SK-MEL-5 (cell line): Measurements from ENCODE around the gene FMC1. TPM values are rescaled to one million over a fixed set of nuclear protein-coding genes. Genes with fewer than 3 reads are reported as not detected.
"Not testable (repeated sequence)": the region's sequence is repeated elsewhere in the genome, so short reads cannot be mapped to it uniquely, and the experiment has no call there.

Source experiments
- DNase-seq: peaks from one replicate; pipeline ENCODE4 v3.0.0-alpha.2; 2016; ENCODE audit warnings: low read depth, low spot score
- in situ Hi-C: cut with HindIII; loops from 2 replicates; pipeline ENCODE4 v1.10.0; 2016; ENCODE audit warnings: low sequenced_read_pairs, high pct_unique_total_duplicates, low pct_unique_long_range_greater_than_20kb
- polyA plus RNA-seq, 2 experiments: library from polyadenylated mRNA; depleted of rRNA; stranded (reverse); fragments of >200 nt; gene quantifications; 2 replicates each; pipeline ENCODE4 v1.2.3, GENCODE V29; 2015
- total RNA-seq: library from RNA; depleted of rRNA; stranded (reverse); fragments of >200 nt; shearing (Covaris generic); gene quantifications from 2 replicates; pipeline ENCODE4 v1.2.3, GENCODE V29; 2014; rRNA removed

Gene FMC1, protein sequence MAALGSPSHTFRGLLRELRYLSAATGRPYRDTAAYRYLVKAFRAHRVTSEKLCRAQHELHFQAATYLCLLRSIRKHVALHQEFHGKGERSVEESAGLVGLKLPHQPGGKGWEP
- total RNA-seq, result 17.8 and 21.0 TPM in 2 replicates
- polyA plus RNA-seq (2015; cell fraction: cytosol; rRNA removed), result 11.0 and 14.4 TPM in 2 replicates
- polyA plus RNA-seq (2015; cell fraction: nucleus; rRNA removed), result 8.1 and 19.5 TPM in 2 replicates

GRCh38 chr7:139341058-139341775, at the start of gene FMC1:
Gene FMC1 (plus strand): TSS chr7:139341337. CDS start chr7:139341385, 48 bp downstream.
- in situ Hi-C loops, result no loop called here

DNA sequence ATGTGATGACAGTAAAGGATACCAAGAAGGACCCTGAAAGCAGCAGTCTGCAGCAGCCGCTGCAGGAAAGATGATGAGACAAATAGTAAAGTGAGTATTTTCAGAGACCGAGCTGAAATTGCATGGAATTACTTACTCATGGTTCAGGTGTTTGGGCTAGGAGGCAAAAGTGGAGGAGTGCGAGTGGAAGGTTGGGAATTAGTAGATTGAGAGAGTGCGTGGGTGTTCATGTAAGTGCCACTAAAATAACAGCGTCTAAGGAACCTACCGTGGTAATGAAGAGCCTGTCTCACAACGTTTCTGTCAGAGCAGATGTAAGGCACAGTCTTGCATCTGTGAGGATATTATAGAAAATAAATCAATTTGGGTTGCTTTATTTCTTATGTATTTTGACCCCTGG, 48.3 kb upstream of the FMC1 start:
- in situ Hi-C loops, result no loop called here
- no peak for DNase-seq

More at GRCh38 chr7:139341058-139341775, at the start of gene FMC1:
- DNase-seq, result peak; percentile 96

- no peak for DNase-seq
- in situ Hi-C loops, result no loop called here
Observed at GRCh38 chr7:139293534-139293933, 47.6 kb upstream of the FMC1 start.

GRCh38 chr7:139294241-139294640, 46.9 kb upstream of the FMC1 start:
- in situ Hi-C loops, result no loop called here
- DNase-seq, result no peak

DNA sequence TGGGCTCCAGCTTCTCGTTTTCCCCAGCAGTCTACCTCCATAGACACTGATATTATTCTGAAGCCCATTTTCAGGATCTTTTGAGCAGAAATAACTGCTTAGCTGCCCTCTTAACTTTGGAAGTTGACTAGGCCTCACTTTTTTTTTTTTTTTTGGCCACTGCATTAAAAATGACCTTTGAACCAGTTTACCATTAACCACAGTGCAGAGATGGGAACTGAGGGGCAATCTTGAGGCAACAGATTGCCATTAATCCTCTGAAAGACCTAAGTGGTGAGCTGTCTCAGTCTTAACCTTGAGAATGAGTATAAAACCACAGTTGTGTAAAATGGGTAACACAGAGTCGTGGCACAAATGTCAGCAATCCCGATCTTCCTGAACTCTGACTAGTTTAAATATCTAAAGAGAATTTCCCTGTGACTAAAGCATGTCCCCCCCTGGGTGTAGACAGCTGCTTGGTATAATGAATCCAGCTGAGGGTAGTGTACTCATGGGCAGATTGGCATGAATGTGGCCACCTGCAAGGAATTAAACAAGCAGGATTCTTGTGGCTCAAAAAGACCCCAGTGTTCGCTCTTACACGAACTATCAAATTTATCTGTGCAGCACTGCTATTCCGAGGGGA, 46.1 kb upstream of the FMC1 start:
- no peak for DNase-seq
- in situ Hi-C loops, result no loop called here

DNA sequence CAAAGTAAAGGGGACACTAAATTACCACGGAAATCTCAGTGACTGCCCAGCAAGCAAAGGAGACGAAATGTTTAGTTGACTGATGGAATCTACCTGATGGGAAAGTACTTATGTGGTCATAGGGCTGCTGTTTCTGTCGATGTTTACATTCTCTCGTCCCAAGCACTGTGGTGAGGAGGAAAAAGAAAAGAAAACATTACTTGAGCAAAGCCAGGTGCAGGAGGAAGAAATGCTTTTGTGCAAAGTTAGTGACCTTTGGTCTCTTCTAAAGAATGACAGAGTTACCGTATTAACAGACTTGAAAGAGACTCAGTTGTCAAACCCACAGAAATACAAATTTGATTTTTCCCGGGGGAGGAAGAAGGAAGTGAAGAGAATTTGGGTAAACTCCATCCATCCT, 43.3 kb upstream of the FMC1 start:
- no peak for DNase-seq
- in situ Hi-C loops, result no loop called here

DNA sequence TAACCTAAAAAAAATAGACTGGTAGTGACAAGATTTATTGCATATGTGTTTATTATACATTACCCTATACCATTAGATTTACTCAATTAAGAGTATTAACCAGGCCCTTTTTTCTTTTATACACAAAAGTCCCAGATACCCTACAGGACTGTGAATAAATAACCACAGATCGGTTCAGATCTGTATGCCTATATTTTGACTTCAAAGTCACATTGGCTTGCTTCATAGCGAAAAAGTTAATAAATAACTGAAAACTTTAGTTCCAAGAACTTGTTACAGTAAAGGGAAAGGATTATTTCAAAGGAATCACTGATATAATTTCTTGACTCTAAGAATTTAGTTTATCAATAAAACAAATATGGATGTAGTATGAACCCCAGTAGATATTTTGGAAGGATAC, 41.8 kb upstream of the FMC1 start:
- DNase-seq, result no peak
- in situ Hi-C loops, result no loop called here

GRCh38 chr7:139300390-139300789, 40.7 kb upstream of the FMC1 start:
- in situ Hi-C loops, result no loop called here
- no peak for DNase-seq

GRCh38 chr7:139304517-139304916, 36.6 kb upstream of the FMC1 start:
- in situ Hi-C loops, result no loop called here
- no peak for DNase-seq

DNA sequence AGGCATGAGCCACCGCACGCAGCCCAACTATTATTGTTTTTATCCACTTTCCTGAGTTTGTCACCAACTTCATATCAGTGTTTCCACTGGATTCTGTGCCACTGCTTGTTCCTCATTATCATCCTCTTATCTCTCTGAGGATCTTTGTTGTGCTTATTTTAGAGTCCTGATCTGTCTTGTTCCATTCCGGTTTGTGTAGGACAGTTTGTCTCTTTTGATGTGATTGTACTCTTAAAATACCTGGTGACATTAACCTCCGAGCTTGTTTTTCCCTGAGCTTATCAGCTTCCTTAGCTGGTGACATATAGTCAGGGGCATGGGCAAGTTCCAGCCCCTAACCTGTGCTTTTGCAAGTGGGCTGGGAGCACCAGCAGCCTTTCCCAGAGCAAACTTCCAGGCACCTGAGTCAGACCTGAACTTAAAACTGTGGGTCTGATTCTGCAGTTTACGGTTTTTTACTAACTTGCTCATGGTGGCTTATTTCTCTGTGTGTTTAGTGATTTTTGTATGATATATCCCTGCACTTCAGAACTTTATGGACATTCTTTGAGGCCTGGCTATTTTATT, 23.1 kb upstream of the FMC1 start:
- in situ Hi-C loops, result no loop called here

GRCh38 chr7:139321071-139321745, 19.9 kb upstream of the FMC1 start:
- DNase-seq, result peak; percentile 65
- in situ Hi-C loops, result no loop called here

More for the DNA sequence above, 23.1 kb upstream of the FMC1 start:
- DNase-seq, result no peak

GRCh38 chr7:139324709-139325108, 16.4 kb upstream of the FMC1 start:
- in situ Hi-C loops, DNase-seq: not testable (repeated sequence)

DNA sequence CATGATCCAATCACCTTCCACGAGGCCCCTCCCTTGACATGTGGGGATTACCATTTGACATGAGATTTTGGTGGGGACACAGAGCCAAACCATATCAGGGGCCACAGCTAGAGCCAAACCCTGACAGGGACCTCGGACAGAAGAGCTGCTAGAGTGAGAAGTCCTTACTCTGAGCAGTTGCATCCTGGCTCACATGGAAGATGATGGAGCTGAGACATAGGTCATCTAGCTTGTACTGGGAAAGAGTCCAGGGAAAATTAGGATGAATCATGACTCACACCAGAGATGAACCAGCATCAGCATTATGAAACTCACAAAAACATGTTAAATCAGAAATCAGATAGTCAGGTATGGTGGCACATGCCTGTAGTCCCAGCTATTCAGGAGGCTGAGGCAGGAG, 12.8 kb upstream of the FMC1 start:
- in situ Hi-C loops, result no loop called here
- DNase-seq, result no peak

- no peak for DNase-seq
- in situ Hi-C loops, result no loop called here
Observed at GRCh38 chr7:139329119-139329518, 12.0 kb upstream of the FMC1 start.

DNA sequence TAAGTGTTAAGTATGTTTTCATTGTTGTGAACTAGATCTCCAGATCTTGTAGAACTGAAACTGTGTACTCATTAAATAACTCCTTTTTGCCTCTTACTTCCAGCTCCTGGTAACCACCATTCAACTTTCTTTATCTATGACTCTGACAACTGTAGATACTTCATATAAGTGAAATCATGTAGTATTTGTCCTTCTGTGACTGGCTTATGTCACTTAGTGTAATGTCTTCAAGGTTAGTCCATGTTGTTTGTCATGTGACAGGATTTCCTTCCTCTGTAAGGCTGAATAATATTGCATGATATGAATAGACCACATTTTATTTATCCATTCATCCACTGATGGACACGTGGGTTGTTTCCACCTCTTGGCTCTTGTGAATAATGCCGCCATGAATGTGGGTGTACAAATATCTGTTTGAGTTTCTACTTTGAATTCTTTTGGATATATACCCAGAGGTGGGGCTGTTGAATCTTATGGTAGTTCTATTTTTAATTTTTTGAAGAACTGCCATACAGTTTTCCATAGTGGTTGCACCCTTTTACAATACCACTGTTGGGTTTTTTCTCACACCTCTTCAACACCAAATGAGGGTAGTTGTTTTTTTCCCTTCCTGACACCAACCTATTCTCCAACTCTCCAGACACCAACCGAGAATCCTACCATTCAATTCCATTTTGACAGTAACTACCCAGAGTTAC, 10.7 kb upstream of the FMC1 start:
- DNase-seq, result peak; percentile 45
- in situ Hi-C loops, result no loop called here

GRCh38 chr7:139332697-139333359, 8.3 kb upstream of the FMC1 start:
- in situ Hi-C loops, result no loop called here
- DNase-seq, result no peak

DNA sequence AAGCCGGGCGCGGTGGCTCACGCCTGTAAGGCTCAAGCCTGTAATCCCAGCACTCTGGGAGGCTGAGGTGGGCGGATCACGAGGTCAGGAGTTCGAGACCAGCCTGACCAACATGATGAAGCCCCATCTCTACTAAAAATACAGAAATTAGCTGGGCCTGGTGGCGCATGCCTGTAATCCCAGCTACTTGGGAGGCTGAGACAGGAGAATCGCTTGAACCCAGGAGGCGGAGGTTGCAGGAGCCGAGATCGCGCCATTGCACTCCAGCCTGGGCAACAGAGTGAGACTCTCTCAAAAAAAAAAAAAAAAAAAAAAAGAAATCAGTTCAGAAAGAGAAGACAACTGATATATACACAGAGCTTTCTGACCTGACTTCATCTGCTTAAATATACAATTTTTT, 7.7 kb upstream of the FMC1 start:
- DNase-seq, in situ Hi-C loops: not testable (repeated sequence)
